HG03060 (cell line): ENCODE data around the gene ZCCHC13.
"Not testable (repeated sequence)": the region's sequence is repeated elsewhere in the genome, so short reads cannot be mapped to it uniquely, and the experiment has no call there.

Experiments used
- ATAC-seq: cut with Tn5 transposase; IDR thresholded peaks from one replicate; pipeline ENCODE4 v1.9.1; 2021; ENCODE audit warnings: low read depth, moderate number of reproducible peaks; ENCODE audit not compliant: unreplicated experiment

Gene ZCCHC13

DNA sequence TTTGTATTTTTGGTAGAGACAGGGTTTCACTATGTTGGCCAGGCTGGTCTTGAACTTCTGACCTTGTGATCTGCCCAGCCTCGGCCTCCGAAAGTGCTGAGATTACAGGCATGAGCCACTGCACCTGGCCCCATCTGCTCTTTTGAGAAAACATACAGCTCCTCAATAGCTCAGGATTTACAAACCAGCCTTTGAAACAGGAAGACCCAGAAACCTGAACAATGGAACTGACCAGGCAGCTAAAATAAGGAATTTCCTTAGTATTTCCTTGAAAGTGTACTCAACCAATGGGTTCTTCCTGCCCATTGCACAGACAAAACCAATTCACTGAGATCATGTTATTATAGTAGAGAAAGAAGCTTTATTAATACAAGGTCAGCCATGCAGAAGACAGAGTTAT is 15.3 kb downstream of the ZCCHC13 start:
- not testable (repeated sequence) for ATAC-seq

DNA sequence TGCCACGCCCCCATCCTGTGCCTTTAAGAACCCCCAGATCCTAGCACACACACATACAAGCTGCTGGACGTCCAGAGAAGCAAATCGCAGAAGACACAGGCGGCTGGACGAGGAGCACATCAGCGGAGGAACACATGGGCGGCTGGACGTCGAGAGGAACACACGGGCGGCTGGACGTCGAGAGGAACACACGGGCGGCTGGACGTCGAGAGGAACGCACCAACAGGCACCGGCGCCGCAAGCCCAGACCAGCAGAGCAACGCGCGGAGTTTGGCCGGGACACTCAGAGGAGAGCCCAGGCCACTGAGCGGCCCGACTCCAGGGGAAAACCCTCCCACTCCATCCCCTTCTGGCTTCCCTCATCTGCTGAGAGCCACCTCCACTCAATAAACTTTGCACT is 17.2 kb downstream of the ZCCHC13 start:
- ATAC-seq = no peak

DNA sequence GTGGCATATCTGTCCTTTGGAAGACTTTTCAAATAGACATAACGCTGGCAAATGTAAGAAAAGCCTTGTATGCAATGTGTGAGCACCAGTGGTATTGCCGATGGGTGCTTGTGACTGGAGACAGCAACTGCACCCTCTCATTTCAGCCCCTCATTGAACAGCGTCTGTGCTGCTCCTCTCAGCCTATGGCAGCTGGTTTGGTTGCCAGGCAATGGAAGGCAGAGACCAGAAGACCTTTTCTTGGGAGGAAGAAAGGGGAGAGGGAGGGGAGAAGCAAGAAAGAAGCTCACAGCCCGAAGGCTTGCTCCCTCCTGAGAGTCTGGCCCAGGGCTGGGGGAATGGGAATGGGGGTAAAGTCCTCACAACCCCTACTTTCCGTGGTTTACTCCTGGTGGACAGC is 20.2 kb downstream of the ZCCHC13 start:
- ATAC-seq = no peak

DNA sequence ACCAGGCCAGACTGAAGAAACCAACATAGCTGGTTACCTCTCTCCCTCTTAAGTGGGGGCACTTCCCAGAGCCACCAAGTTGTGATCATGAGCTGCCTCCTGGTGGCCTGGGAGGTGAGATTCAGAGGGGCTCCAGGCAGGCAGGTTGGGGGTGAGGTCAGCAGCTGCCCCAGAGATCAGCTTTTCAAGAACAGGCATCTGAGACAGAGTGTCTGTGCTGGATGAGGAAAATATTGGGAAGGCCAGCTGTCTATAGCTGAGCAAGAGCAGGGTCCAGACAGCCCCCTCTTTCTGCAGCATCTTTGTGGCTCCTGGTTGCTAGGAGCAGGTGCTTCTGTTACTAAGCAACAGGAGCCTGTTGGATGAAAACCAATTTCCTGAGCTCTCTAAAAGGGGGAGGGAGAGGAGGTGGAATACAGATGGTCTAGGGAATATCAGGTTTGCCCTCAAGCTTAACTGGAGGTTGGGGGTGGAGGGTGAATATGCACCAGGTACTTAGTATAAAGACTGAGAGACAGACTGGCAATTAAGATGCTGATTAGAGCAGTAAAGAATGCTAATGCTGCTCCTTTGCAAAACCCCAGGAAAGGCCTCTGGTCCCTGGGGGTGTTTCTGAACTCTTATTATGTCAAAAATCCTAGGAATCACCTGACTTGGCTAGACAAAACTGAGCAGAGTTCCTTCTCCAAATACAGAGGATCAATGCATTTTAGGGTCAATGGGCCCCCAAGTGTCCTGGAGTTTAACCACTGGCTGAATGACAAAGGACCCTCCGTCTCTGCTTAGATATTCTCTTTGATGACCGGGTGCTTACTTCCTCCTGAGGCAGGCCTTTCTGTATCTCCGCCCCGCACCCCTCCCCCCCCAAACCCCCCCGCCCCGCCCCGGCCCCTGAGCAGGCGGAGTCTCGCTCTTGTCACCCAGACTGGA is 21.4 kb downstream of the ZCCHC13 start:
- no peak for ATAC-seq

DNA sequence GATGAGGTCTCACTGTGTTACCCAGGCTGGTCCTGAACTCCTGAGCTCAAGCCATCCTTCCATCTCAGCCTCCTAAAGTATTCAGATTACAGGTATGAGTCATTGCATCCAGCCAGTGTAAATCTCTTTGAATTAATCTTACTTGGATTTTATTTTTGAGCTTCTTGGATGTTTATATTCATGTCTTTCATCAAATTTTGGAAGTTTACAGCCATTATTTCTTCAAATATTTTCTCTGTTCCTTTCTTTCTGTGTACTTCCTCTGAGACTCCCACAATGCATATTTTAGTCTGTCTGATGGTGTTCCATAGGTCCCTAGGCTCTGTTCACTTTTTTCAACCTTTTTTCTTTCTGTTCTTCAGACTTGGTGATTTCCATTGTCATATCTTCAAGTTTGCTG is 34.9 kb downstream of the ZCCHC13 start:
- no peak for ATAC-seq

DNA sequence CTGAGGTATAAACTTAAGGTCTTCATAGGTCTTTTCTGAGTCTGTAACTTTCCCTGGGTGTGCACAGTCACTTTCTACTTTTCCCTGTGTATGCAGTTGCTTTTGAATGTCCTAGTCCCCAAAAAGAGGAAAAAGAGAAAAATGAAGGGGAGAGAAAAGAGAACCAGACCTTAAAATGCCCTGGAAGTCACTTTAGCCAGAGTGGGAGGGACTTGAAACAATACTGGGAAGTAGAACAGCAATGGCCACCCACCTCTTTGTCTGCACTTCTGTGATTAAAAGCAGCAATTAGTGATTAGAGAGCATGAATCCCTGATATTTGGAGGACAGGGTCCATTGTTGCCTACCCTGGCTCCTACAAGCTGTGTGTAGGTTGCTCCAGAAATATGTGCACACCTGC is 36.1 kb downstream of the ZCCHC13 start:
- ATAC-seq = no peak

DNA sequence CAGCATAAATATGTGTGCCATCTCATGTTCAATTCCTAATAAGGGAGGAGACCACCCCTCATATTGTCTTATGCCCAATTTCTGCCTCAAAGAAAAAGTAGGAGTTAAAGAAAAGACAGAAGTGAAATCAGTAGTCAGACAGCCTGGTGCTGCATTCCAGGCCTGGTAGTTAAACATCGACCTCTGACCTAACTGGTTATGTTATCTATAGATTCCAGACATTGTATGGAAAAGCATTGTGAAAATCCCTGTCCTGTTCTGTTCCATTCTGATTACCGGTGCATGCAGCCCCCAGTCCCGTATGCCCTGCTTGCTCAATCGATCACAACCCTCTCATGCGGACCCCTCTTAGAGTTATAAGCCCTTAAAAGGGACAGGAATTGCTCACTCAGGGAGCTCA is 38.2 kb downstream of the ZCCHC13 start:
- not testable (repeated sequence) for ATAC-seq

DNA sequence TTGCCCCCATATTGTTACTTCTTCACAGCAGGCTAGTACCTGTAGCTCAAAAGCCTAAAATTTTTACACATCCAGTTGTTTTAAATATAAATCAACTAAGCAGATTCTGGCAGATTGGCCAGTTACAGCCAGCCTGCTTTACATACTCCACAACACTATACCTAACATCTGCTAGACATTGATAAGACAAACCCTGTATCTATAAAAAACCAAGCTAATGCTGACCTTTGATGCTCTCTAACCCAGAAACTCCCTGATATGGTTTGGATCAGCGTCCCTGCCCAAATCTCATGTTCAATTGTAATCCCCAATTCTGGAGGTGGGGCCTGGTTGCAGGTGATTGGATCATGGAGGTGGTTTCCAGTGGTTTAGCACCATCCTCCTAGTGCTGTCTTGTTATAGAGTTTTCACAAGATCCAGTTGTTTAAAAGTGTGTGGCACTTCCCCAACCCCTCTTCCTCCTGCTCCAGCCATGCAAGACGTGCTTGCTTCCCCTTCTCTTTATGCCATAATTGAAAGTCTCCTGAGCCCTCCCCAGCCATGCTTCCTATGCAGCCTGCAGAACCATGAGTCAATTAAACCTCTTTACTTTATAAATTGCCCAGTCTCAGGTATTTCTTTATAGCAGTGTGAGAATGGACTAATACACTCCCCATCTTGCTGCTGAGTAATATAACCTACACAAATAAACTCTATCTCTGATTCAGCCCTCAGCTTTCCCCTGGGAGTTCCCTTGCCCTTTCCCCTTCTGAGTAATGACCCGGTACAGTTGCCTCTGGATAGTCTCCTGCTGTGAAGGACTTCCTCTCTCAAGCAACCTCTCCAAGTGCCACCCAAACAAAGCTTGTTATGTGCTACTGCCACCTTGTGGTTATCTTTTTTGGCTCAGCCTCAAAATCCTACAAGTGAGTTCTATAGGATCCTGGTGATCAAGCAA is 39.6 kb downstream of the ZCCHC13 start:
- ATAC-seq = no peak

DNA sequence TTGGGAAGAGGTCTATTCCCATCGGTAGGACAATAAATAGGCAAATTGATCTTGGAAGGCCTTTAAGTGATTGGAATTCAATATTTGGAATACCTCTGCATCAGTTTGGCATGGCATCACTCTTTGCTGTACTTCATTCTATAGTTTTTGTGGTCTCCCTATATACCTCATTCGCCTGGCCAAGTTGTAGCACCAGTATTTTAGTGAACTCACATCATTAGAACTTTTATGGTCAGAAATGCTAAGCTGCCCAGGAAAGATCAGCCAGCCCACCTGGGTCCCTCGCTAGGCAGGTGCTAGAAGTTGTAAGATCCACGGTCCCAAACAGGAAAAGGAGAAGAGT is 40.3 kb downstream of the ZCCHC13 start:
- ATAC-seq = no peak

DNA sequence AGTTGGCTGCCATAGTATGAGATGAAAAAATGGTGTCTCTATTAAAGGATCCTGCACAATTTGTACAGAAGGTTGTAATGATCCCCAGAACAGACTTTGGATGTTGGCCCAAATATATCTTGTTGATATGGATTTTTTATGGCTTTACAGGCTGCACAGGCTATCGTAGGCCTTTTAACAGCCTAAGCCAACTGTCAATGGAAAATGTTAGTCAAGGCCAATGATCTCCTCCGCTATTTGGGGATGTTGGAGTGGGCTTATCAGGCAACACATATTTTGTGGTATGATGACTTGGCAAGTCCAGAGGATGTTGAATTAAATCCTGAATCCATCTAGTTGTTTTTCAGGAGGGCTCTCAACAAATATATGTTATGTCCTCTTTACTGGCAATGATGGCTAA is 42.1 kb downstream of the ZCCHC13 start:
- ATAC-seq = no peak

DNA sequence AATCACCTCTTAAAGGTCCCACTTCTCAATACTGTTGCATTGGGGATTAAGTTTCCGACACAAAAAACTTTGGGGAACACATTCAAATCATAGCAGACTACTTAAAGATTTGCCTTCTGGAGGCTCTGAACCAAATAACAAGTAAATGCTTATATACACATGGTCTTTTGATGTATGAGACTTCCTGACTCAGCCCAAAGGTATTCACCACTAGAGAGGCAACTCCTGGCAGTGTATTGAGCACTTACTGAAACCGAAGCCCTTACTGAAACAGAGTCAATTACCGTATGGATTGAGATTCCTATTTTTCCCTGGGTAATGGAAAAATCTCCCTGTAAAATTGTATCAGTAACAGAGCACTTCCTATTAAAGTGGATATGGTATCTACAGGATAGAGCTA is 45.4 kb downstream of the ZCCHC13 start:
- no peak for ATAC-seq

DNA sequence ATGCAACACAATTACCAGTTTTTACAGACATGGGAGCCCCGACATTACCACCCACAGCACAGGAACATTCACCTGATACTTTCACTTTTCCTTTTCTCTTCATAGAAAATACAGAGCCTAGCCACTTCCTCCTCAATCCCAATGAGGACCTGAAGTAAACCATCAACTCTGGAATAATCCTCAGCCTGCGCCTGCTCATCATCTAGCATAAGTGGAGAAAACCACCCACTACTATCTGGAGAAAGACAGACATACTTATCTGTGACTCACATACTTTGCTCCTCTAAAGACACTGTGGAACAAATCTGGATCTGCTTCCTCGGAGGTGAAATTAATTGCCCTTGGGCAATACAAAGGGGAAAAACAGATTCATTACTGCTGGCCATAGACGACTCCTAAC is 47.8 kb downstream of the ZCCHC13 start:
- ATAC-seq = no peak

DNA sequence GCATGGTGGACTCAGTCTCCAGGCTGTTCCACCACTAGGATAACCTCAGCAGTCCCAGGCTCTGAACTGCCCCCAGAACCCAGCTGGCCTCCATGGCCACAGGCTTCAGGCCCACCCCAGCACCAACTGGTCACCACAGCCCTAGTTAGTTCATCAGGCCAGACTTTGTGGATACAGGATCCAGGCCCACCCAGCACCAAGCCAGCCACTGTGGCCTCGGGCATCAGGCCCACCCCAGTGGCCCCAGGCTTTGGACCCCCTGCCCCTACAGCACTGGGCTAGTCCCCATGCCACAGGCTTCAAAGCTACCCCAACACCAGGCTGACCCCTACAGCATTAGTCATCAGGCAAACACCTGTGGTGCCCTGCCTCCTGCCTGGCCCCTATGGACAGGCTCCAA is 50.0 kb downstream of the ZCCHC13 start:
- ATAC-seq = no peak
